GM18499 (cell line): ENCODE measurements around the gene OR8B4.
"Not testable (repeated sequence)": the region's sequence is repeated elsewhere in the genome, so short reads cannot be mapped to it uniquely, and the experiment has no call there.

ENCODE experiments used
- ATAC-seq: cut with Tn5 transposase; IDR thresholded peaks from one replicate; pipeline ENCODE4 v1.9.1; 2021; ENCODE audit warnings: moderate number of reproducible peaks; ENCODE audit not compliant: insufficient read depth, unreplicated experiment

The OR8B4 gene

GRCh38 chr11:124415356-124415923 is 9.2 kb downstream of the OR8B4 start:
- ATAC-seq: no peak

GRCh38 chr11:124409906-124410305 is 14.8 kb downstream of the OR8B4 start:
- ATAC-seq: no peak

GRCh38 chr11:124405581-124405980 is 19.1 kb downstream of the OR8B4 start:
- no peak for ATAC-seq

- ATAC-seq: not testable (repeated sequence)
Observed at GRCh38 chr11:124403186-124403585, 21.5 kb downstream of the OR8B4 start.

GRCh38 chr11:124402326-124402922 is 22.2 kb downstream of the OR8B4 start:
- peak; percentile 79 for ATAC-seq

- no peak for ATAC-seq
Observed at GRCh38 chr11:124398924-124399323, 25.7 kb downstream of the OR8B4 start, which contains the start of gene OR8B3. OR8B3 (minus strand) TSS chr11:124399024; CDS start chr11:124397351, 1,673 bp downstream.

- ATAC-seq: not testable (repeated sequence)
Observed at GRCh38 chr11:124396847-124397246, 27.8 kb downstream of the OR8B4 start.

- no peak for ATAC-seq
Observed at GRCh38 chr11:124394408-124394807, 30.3 kb downstream of the OR8B4 start.

GRCh38 chr11:124384399-124384798 is 40.3 kb downstream of the OR8B4 start, which contains the start of gene OR8B2:
OR8B2 (minus strand) TSS chr11:124384499; CDS start chr11:124383343, 1,156 bp downstream.
- ATAC-seq: no peak

GRCh38 chr11:124382857-124383256 is 41.8 kb downstream of the OR8B4 start:
- not testable (repeated sequence) for ATAC-seq

GRCh38 chr11:124380585-124380984 is 44.1 kb downstream of the OR8B4 start:
- ATAC-seq: no peak

GRCh38 chr11:124376280-124376679 is 48.4 kb downstream of the OR8B4 start:
- ATAC-seq: no peak
